Prostate gland (tissue), 2 donors: ENCODE results near the gene PPP4R1.

Experiments used
- POLR2AphosphoS5 ChIP-seq: sonication (generic); formaldehyde crosslinking; IDR thresholded peaks from one replicate; pipeline ENCODE4 v1.6.1; 2017; ENCODE audit warnings: antibody characterized with exemption
- TF ChIP-seq, protein P1 (sequence below), 4 experiments: fragments of 200-600 bp in 2 of 4; fragments of 450-650 bp in 2 of 4; sonication (generic) in 2 of 4; IDR thresholded peaks; 1 replicate in 3 of 4; 2 replicates in 1 of 4; pipeline ENCODE4 v1.5.1; 2016 to 2019; ENCODE audit warnings: antibody characterized with exemption in 4 of 4, mild to moderate bottlenecking in 2 of 4, moderate library complexity in 2 of 4

DNA sequence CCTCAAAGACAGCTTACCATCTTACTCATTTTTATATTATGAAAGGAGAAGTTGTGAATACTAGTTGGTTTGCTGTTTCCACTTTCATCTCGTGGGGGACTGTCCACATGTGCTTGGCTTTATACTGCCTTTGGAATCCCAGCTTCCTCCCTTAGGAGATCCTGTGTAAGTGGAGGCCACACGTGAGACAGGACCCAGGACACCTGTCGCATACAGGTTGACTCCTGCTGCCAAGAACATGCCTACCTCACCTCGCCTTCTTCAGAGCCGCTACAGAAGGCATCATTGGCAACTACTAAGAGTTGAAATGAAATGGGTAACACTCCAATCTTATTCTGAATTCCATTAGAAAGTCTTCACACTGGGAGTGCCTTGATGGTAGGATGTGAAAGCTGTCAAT, 69.3 kb downstream of the PPP4R1 start:
- TF ChIP-seq, protein P1, sequence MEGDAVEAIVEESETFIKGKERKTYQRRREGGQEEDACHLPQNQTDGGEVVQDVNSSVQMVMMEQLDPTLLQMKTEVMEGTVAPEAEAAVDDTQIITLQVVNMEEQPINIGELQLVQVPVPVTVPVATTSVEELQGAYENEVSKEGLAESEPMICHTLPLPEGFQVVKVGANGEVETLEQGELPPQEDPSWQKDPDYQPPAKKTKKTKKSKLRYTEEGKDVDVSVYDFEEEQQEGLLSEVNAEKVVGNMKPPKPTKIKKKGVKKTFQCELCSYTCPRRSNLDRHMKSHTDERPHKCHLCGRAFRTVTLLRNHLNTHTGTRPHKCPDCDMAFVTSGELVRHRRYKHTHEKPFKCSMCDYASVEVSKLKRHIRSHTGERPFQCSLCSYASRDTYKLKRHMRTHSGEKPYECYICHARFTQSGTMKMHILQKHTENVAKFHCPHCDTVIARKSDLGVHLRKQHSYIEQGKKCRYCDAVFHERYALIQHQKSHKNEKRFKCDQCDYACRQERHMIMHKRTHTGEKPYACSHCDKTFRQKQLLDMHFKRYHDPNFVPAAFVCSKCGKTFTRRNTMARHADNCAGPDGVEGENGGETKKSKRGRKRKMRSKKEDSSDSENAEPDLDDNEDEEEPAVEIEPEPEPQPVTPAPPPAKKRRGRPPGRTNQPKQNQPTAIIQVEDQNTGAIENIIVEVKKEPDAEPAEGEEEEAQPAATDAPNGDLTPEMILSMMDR (IDR thresholded peaks at IDR 0.05) = no peak
- TF ChIP-seq POLR2AphosphoS5 = no peak
